Measurements from ENCODE around the gene PRELID1.

GRCh38 chr5:177290816-177291596 is 12.6 kb upstream of the PRELID1 start:
- no peak for TF ChIP-seq CTCF (conservative IDR thresholded peaks at IDR 0.05 in 1 of 2, IDR thresholded peaks at IDR 0.05 in 1 of 2; ENCODE audit: extremely low read depth in 1 of 2, insufficient read depth in 1 of 2, low read depth in 1 of 2, low read length in 2 of 2)
- no peak for TF ChIP-seq EZH2 (IDR thresholded peaks at IDR 0.05; ENCODE audit: borderline replicate concordance, low read length)

All from mammary epithelial cell (primary cell).